SIG-M5 treated with dmso at 0.1 percent for 504 hours (cell line): ENCODE measurements around the gene ALDH3B1.

Experiments used
- DNase-seq: peaks from one replicate; lab custom pipeline; 2025; ENCODE audit not compliant: unreplicated experiment; lab: John Stamatoyannopoulos, UW

Gene ALDH3B1

DNA sequence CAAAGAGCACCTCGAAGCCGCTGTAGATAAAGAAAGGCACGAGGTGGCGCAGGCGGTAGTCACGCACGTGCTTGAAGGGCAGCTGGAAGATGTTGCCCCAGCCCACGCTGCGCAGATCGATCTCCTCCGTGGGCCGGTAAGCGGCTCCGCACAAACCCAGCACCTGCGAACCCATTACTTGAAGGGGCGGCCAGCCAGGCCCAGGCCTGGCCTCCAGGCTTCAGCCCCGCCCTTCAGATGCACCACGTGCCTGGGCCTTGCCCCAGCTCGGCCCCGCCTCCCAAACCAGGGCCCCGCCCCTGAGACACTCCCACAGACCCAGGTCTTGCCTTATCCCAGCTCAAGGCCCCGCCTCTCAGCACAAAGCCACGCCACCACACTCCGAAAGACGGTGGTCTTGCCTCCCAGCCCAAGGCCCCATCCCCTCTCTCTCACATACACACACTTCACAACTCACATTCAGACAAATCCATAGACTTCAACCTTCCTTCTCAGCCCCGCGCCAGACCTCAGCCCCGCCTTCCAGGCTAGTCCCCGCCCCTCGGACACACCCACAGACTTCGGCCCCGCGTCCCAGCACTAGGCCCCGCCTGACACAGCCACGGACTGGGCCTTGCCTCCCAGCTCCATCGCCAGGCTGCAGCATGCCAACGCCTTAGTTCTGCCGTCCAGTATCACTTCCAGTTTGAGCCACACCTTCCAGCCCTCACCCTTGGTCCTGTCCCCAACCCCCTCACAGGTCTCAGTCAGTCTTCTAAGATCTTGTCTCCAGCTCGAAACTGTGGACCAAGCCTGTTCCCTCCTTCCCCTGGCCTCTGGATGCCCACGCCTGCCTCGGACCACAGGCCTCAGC is 13.3 kb upstream of the ALDH3B1 start:
- DNase-seq, result peak; percentile 64

DNA sequence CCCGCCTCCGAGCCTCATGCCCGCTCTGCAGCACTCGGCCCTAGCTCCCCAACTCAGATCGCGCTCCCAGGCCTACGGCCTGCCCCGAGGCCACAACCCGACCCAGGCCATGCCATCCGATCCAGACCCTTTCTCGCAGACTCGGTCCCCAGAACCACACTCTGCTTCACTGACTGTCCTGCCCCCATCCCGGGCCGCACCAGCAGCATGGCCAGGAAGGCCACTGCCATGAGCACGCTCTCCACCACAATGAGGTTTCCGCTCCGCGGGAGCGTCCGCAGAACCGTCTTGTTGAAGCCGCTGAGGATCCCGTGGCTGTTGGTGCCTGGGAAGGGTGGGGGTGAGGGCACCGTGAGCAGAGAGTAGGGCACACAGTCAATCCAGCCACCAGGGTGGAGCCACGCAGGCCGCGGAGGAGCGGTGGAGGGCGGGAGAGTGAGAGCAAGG is 12.6 kb upstream of the ALDH3B1 start:
- no peak for DNase-seq

DNA sequence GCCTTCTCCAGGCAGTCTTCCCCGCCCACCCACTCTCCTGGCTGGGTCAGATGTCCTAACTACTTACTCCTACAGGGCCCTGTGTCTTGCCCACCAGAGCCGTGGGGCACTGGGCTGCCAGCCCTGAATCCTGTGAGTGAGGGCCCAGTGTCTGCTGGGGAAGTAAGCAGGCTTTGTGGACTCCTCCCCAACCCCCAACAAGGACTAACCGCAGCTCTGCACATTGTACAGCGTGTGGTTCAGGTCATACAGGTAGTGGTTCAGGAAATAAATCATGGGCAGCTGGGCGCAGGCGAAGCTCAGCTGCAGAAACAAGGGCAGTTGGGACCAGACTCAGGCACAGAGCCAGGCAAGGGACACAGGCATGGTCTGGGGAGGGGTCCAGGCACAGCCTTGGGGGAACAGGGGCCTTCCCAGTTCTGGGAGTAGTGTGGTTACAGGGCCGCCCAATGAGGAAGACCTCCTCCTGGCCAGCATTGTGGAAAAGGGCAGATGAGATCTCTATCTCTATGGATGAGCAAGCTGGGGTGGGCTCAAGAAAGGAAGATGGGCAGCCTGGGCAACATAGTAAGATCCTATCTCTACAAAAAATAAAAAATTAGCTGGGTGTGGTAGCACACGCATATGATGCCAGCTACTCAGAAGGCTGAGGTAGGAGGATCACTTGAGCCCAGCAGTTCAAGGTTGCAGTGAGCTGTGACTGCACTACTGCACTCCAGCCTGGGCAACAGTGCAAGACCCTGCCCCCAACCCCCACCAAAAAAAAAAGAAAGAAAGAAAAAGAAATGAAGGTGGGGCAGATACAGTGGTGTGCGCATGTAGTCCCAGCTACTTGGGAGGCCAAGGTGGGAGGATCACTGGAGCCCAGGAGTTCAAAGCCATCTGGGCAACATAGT is 11.7 kb upstream of the ALDH3B1 start:
- no peak for DNase-seq

DNA sequence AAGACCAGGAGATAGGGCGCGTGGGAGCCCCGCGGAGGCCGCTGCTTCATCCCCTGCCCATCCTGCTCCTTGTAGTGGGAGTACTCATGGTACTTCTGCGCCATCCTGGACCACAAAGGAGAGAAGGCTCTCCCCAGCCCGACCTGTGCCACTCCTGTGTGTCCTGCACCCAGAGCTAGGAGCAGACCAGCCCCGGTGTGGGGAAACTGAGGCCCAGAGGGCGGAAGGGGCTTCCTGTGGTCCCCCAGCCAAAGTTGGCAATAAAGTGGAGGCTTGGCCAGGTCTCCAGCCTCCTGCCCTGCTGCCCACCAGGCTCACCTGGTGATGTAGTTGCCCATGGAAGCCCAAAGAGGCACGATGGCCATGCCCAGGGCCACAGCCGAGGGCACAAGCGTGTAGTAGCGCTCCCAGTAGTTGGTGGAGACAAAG is 10.9 kb upstream of the ALDH3B1 start:
- DNase-seq, result no peak

DNA sequence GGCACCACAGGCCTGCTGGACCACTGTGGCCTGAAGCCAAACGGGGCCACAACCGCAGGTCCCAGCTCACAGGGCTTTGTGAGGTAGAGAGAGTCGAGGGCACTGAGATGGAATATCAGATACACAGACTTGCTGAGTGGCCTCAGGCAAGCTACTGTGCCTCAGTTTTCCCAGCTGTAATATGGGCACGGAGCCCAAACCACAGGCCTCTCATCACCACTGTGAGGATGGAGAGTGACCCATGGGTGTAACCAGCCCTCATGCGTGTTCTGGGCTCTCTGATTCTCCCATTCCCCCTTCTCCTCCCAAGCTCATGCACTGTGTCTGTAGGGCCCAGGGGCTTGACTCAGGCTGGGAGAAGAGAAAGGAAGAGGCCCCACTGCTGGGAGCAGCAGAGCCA is 10.4 kb upstream of the ALDH3B1 start:
- DNase-seq, result no peak

DNA sequence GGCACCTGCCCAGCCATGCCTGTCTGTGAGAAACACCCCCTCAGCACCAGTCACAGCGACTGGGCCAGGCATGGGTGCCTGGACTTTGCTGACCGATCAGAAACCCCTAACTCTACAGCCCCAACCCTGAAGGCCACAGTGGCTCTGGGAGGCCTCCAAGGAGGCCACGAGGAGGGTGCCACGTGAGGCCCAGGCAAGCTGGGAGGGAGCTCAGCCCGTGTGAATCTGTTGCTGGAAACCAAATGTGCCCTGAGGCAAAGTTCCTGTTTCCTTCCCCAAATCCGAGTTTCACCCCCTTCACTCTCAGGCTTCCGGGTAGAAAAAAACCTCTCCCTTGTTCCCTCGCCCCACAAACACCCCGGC is 7.6 kb upstream of the ALDH3B1 start:
- peak; percentile 87 for DNase-seq

DNA sequence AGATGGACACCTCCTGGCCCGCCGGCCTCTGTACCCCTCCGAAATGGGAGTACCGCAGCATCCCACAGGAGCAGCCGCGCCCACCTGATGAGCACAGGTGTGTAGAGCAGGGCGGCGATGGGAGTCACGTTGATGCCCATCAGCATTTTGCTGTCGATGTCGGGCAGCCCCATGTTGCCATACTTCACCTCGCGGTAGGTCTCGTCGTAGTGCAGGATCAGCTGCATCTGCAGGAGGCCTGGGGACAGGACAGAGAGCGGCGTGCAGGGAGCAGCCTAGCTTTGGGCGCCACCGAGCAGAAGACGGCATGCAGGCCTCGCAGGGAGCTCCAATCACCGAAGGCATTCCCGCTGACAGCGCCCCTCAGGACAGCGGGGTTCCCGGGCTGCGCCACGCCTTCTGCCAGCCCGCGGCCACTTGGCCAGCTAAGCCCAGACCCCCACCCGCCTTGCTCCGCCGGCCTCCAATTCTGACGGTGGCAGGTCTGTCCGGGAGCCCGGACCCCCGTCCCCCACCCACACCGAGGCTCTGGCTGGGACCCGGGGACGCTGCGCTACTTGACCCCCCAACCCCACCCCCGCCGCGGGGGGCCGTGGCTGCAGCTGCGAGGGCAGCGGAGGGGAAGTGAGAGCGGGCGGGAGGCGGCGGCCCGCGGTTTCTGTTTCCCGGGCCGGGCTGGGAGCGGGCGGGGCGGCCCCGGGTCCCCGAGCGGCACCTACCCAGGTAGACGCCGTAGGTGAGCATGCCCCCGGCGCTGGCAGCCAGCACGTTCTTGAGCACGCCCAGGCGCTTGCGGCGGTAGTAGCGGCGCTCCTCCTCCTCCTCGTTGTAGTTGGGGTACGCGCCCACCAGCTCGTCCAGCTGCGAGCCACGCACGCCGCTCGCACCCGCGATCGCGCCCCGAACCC is 6.9 kb upstream of the ALDH3B1 start:
- DNase-seq, result peak; percentile 53

DNA sequence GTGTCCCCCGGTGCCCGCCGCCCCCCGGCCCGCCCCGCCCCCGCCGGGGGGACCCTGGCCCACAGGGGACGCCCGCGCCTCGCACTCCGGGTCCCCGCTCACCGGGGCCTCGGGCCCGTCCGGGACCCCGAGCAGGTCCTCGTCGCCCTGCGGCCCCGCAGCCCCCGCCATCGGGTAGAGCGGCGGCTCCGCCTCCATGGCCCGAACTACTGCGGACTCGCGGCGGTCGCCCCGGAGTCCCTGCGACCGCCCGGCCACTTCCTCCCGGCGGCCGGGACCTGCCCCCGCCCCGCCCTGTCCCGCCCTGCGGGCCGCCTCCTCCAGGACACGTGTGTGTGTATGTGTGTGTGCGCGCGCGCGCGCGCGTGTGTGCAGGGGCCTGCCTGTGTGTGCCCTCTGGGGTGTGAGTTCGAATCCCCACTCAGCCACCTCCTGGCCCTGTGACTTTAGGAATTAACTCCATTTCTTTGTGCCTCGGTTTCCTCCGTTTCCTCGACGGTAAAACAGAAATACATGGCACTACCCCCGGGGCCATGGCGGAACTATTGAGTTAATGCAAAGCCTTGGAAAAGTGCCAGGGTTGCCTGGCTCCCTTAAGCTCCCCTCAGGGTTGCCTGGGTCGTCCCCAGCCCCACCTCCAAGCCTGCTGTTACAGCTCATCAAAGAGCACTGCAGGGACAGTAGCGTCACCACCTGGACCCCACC is 6.1 kb upstream of the ALDH3B1 start, which contains the start of gene UNC93B1:
Gene UNC93B1 (minus strand): TSS at position 252 of the 705 bp plus-strand sequence. CDS start 54 bp downstream, at position 198.
- DNase-seq, result peak; percentile 79

DNA sequence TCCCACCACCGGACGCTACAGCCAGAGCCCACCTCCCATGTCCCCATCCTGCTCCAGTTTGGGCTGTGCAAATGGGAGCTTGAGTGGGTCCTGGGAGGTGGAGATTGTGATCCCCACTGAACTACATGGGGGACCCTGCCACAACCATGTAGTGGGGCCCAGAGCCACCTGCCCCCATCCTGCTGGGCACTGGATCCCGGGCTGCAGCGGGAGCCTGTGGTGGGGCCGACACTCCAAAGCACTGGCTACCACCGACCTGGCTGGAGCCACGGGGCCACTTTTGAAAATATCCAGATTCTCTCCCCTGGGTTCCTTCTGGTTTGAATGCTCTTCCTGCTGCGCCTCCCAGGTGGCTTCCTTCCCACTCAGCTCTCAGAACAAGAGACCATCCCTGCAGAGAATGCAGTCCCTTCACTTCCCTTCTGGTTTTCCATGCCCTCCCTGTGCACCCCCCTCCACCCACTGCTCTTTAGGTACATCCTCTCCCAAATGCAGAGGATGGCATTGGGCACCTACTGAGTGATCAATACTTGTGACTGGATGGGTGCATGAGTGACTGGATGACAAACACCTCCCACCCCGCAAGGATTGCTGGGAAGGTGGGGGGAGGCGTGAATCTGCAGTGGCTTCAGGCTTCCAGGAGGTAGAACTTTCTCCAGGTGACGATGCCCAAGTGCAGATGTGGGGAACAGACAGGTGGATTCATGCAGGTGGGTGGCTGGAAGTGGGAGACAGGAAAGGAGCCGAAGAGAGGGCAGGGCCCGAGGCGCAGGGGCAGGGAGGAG is 5.4 kb upstream of the ALDH3B1 start:
- DNase-seq, result no peak

DNA sequence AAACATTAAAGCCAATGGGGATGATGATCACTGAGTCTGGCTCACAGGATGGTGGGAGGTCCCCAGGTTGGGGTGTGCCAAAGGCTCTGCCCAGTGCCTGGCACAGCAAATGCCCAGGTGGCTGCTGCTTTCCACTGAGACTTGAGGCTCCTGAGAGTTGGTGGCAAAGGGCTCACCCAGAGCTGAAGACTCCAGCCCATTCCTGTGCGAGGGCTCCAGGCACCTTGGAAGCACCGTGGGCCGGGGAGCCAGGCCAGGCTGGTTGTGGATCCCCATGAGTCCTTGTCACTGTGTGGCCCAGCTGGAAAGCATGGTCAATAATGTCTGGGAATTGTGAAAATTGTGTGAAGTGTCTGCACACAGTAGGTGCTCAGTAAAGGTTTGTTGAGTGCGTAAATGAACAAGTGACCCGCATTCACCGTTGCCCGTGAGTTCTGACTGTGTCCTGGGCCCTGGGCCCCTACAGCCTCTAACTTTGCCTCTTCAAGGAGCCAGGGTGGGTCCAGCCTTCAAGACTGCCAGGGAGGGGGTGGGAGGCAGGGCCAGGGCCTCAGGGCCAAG is 3.4 kb upstream of the ALDH3B1 start:
- DNase-seq, result no peak

DNA sequence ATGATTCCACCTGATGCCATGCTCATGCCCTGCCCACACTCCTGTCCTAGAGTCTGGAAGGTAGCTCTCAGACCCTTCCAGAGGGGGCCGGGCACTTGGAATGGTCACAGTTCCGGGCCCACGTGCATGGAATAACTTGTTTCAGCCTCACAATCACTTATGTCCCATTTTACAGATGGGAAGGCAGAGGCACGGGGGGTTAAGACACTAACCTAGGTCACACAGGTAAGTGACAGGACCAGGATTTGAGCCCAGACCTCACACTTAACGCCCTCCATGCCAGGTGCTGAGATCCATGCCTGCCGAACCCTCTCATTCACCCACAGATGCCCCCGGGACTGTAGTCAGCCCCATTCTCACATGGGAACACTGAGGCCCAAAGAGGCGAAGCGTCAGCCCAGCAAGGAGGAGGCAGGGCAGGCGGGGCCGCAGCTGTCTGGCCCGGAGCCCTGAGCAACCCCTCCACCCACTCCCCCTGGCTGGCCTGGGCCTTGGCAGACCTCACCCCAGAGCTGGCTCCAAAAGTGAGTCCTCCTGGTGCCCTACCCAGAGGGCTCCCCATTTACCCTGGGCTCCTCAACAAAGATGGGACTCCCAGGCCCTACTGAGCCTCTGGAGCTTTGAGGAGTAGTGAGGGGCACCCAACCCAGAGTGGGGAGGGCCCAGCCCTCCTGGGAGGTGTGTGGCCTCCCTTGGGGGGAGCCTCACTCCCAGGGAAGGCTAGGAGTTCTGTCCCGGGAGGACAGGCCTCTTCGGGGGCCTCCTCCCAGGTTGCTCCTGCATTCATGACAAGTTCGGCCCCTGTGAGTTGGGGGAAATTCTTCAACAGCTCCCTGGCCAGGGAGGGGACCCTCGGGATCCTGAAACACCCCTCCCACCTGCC is 2.4 kb upstream of the ALDH3B1 start:
- no peak for DNase-seq

DNA sequence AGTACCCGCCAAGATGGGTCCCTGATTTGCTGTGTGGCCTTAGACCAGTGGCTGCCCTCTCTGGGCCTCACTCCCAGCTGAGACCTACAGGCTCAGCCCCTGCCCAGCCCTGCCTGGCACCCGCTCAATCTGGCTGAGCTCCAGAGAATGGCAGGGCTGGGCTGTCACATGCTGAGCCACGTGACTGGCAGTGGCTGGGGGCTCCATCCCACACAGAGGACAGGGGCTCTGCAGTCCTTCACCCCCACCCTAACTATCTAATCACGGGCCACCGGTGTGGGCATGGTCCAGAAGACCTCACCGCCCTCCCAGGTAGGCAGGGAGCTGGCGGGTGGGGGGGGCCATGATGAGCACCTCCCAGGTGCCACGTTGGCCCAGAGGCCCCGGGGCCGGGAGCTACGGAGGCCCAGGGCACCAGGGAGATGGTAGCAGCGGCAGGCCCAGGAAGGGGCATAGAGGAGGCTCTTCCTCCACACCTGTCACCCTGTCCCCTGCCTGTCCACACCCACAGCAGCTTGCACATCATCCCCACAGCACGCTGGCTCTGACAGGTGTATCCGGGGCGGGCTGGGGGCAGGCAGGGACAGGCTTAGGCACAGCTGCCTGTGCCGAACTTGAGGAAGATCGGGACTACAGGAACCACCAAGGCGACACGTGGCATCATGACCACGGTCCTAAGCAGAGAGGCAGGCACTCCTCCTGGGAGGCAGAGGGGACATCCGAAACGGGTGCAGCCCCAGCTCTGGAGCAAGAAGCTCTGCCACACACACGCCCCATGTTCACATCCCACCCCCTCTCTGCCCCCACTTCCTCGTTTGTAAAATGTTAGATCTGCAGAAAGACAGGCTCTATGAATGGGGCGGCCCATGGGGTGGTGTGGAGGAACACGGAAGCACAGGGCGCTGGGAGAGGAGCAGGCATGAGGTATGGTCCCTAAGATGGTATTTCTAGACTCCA is 1.5 kb upstream of the ALDH3B1 start:
- DNase-seq, result peak; percentile 78

DNA sequence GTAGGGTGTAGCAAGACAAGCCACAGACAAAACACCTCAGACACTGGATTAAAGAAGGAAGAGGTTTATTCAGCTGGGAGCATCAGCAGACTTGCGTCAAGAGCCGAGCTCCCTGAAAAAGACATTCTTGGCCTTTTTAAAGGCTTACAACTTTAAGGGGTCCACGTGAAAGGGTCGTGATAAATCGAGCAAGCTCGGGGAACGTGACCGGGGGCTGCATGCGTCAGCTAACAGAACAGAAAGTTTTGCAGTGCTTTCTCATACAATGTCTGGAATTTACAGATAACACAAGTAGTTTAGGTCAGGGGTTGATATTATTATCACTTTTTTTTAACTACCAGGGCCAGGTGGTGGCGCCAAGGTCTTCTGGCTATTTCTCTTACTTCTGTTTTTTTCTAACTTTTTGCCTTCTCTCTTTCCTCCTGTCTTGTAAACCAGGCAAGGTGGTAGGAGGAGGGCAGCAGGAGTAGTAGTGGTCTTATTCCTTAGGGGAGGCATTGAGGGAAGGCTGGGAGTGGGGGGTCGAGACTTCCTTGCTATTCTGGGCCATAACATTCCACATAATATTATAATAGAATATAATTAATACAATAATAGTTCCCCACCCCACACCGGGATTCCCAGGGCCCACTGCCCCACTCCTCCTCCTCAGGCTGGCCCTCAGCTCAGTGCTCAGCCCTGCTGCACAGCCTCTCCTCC is 587 bp upstream of the ALDH3B1 start:
- peak; percentile 51 for DNase-seq

DNA sequence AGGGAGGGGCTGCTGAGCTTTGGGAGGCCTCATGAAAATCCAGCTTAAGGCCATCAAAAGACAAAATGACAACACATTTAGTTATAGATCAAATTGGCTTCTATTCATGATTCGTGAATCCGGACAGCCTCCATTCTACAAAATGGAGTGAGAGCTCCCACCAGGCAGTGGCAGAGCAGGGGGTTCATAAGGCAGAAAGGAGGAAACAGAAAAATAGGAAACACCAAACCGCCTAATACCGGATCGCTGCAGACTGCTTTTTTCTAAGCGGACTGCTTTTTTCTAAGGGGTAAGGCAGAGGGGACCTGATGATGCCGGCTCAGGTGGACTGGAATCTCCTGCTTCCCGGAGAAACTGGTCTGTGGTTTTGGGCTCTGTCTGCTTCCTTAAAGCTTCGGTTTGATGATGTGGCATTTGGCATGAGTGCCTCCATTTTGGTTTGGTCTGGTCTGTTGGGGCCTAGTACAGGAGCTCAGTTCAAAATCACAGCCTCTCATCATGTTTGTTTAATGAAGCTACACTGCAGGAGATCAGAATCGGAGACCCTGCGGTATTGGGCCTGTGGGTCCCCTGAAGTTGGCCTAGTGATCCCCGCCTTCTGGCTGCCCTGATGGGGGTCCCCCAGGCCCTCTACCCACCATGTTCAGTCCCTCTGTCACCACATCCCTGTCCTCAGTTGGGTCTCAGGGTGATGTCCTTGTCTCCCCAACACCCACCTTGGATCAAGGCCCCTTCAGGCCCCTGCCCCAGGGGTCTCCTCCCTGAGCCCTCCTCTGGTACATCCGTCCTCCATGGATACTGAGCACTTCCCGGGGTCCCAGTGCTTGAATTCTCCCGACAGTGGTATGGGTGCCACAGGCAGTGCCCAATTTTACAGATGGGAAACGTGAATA is 1.2 kb downstream of the ALDH3B1 start:
- DNase-seq, result peak; percentile 51
